Neural cell (in vitro differentiated cells): Measurements from ENCODE around the gene ANKRD28.

ENCODE experiments used
- CTCF ChIP-seq: fragments of 450-650 bp; IDR thresholded peaks from 2 replicates; pipeline ENCODE4 v1.5.1; 2014; ENCODE audit warnings: antibody characterized with exemption, mild to moderate bottlenecking, moderate library complexity; ENCODE audit not compliant: poor library complexity, severe bottlenecking
- EP300 ChIP-seq: fragments of 450-650 bp; conservative IDR thresholded peaks from 2 replicates; pipeline ENCODE4 v1.6.1; 2014; ENCODE audit warnings: antibody characterized with exemption, mild to moderate bottlenecking, moderate library complexity; ENCODE audit not compliant: poor library complexity, severe bottlenecking
- EZH2 ChIP-seq: fragments of 200-600, 300-800 bp; shearing (Covaris generic), sonication (generic); IDR thresholded peaks from 2 replicates; pipeline ENCODE4 v1.6.1; 2014; ENCODE audit warnings: antibody characterized with exemption, low read length, borderline replicate concordance, mild to moderate bottlenecking; ENCODE audit not compliant: insufficient read depth, poor library complexity, severe bottlenecking
- MXI1 ChIP-seq: fragments of 450-650 bp; conservative IDR thresholded peaks from 2 replicates; pipeline ENCODE4 v1.6.1; 2014; ENCODE audit warnings: antibody characterized with exemption, mild to moderate bottlenecking; ENCODE audit not compliant: poor library complexity, severe bottlenecking
- POLR2AphosphoS5 ChIP-seq: IDR thresholded peaks from 2 replicates; pipeline ENCODE4 v1.6.1; 2012
- RAD21 ChIP-seq: fragments of 450-650 bp; conservative IDR thresholded peaks from 2 replicates; pipeline ENCODE4 v1.6.1; 2014; ENCODE audit warnings: antibody characterized with exemption, mild to moderate bottlenecking, moderate library complexity
- REST ChIP-seq: IDR thresholded peaks from 2 replicates; pipeline ENCODE4 v1.6.1; 2012; ENCODE audit warnings: borderline replicate concordance
- SMC3 ChIP-seq: fragments of 450-650 bp; conservative IDR thresholded peaks from 2 replicates; pipeline ENCODE4 v1.6.1; 2014; ENCODE audit warnings: antibody characterized with exemption, mild to moderate bottlenecking, moderate library complexity; ENCODE audit not compliant: poor library complexity
- TAF1 ChIP-seq: IDR thresholded peaks from 2 replicates; pipeline ENCODE4 v1.6.1; 2012; ENCODE audit warnings: low read depth

GRCh38 chr3:15781131-15781530, 16.6 kb downstream of the ANKRD28 start:
- TF ChIP-seq CTCF (no peak), EP300 (no peak), REST (no peak), RAD21 (no peak), MXI1 (no peak), TAF1 (no peak), EZH2 (no peak), POLR2AphosphoS5 (no peak), SMC3 (no peak)
